Measurements from ENCODE around the gene ZNF536. TPM values are rescaled to one million over a fixed set of nuclear protein-coding genes. Genes with fewer than 3 reads are reported as not detected.

The ZNF536 gene
- total and polyA plus RNA-seq, 10 of the 15 experiments (the other 5 are each of a cell fraction or from before 2014, with no cell fraction given), result not detected

GRCh38 chr19:30393729-30394480, 21.7 kb downstream of the ZNF536 start (continued):
- TF ChIP-seq PML (IDR thresholded peaks at IDR 0.05; ENCODE audit: low read length), result no peak
- TF ChIP-seq, protein P1, sequence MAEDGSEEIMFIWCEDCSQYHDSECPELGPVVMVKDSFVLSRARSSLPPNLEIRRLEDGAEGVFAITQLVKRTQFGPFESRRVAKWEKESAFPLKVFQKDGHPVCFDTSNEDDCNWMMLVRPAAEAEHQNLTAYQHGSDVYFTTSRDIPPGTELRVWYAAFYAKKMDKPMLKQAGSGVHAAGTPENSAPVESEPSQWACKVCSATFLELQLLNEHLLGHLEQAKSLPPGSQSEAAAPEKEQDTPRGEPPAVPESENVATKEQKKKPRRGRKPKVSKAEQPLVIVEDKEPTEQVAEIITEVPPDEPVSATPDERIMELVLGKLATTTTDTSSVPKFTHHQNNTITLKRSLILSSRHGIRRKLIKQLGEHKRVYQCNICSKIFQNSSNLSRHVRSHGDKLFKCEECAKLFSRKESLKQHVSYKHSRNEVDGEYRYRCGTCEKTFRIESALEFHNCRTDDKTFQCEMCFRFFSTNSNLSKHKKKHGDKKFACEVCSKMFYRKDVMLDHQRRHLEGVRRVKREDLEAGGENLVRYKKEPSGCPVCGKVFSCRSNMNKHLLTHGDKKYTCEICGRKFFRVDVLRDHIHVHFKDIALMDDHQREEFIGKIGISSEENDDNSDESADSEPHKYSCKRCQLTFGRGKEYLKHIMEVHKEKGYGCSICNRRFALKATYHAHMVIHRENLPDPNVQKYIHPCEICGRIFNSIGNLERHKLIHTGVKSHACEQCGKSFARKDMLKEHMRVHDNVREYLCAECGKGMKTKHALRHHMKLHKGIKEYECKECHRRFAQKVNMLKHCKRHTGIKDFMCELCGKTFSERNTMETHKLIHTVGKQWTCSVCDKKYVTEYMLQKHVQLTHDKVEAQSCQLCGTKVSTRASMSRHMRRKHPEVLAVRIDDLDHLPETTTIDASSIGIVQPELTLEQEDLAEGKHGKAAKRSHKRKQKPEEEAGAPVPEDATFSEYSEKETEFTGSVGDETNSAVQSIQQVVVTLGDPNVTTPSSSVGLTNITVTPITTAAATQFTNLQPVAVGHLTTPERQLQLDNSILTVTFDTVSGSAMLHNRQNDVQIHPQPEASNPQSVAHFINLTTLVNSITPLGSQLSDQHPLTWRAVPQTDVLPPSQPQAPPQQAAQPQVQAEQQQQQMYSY (CRISPR knock-in tag; IDR thresholded peaks at IDR 0.05), result no peak
- no peak for TF ChIP-seq SMC3 (IDR thresholded peaks at IDR 0.05; ENCODE audit: borderline replicate concordance, low read length)
- TF ChIP-seq RBBP5 (conservative IDR thresholded peaks at IDR 0.05), result no peak
- no peak for TF ChIP-seq ZNF217 (IDR thresholded peaks at IDR 0.05)
- no peak for TF ChIP-seq EED (IDR thresholded peaks at IDR 0.05; ENCODE audit: low read depth)
- TF ChIP-seq KDM1A (IDR thresholded peaks at IDR 0.05; ENCODE audit: borderline replicate concordance), result no peak
- TF ChIP-seq ZNF207 (IDR thresholded peaks at IDR 0.05; ENCODE audit: borderline replicate concordance), result no peak
- no peak for TF ChIP-seq STAT1 (conservative IDR thresholded peaks at IDR 0.05)
- no peak for TF ChIP-seq TCF7 (IDR thresholded peaks at IDR 0.05; ENCODE audit: borderline replicate concordance)
- TF ChIP-seq, protein P2, sequence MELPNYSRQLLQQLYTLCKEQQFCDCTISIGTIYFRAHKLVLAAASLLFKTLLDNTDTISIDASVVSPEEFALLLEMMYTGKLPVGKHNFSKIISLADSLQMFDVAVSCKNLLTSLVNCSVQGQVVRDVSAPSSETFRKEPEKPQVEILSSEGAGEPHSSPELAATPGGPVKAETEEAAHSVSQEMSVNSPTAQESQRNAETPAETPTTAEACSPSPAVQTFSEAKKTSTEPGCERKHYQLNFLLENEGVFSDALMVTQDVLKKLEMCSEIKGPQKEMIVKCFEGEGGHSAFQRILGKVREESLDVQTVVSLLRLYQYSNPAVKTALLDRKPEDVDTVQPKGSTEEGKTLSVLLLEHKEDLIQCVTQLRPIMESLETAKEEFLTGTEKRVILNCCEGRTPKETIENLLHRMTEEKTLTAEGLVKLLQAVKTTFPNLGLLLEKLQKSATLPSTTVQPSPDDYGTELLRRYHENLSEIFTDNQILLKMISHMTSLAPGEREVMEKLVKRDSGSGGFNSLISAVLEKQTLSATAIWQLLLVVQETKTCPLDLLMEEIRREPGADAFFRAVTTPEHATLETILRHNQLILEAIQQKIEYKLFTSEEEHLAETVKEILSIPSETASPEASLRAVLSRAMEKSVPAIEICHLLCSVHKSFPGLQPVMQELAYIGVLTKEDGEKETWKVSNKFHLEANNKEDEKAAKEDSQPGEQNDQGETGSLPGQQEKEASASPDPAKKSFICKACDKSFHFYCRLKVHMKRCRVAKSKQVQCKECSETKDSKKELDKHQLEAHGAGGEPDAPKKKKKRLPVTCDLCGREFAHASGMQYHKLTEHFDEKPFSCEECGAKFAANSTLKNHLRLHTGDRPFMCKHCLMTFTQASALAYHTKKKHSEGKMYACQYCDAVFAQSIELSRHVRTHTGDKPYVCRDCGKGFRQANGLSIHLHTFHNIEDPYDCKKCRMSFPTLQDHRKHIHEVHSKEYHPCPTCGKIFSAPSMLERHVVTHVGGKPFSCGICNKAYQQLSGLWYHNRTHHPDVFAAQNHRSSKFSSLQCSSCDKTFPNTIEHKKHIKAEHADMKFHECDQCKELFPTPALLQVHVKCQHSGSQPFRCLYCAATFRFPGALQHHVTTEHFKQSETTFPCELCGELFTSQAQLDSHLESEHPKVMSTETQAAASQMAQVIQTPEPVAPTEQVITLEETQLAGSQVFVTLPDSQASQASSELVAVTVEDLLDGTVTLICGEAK (IDR thresholded peaks at IDR 0.05; ENCODE audit: borderline replicate concordance), result no peak
- TF ChIP-seq SUZ12 (IDR thresholded peaks at IDR 0.05; ENCODE audit: unreplicated experiment), result no peak
